OCI-LY1 (cell line): ENCODE measurements around the gene PLD1.

ENCODE experiments used
- CTCF ChIP-seq: fragments of 200-600 bp; sonication (generic), shearing (Covaris generic); IDR thresholded peaks from 2 replicates; pipeline ENCODE4 v1.5.1; 2017; ENCODE audit warnings: mild to moderate bottlenecking, antibody characterized with exemption, low read length, moderate library complexity, mixed read lengths
- EZH2 ChIP-seq: fragments of 200-600 bp; sonication (generic), shearing (Covaris generic); IDR thresholded peaks from 2 replicates; pipeline ENCODE4 v1.8.0; 2017; ENCODE audit warnings: borderline replicate concordance, mixed run types, mild to moderate bottlenecking, antibody characterized with exemption, low read length, moderate library complexity, mixed read lengths

- no peak for TF ChIP-seq EZH2
- TF ChIP-seq CTCF = no peak
Observed at GRCh38 chr3:171757361-171758034, 52.8 kb downstream of the PLD1 start.
